Measurements from ENCODE around the gene CHTF18. TPM values are rescaled to one million over a fixed set of nuclear protein-coding genes. Genes with fewer than 3 reads are reported as not detected.
A peak's percentile ranks its signal among the peaks of the same experiment; 100 is the strongest.

Gene CHTF18
- total and polyA plus RNA-seq, 9 of the 15 experiments (the other 6 are each of a cell fraction or from before 2014, with no cell fraction given), result 2.5 to 123 (median 17.0) TPM

DNA sequence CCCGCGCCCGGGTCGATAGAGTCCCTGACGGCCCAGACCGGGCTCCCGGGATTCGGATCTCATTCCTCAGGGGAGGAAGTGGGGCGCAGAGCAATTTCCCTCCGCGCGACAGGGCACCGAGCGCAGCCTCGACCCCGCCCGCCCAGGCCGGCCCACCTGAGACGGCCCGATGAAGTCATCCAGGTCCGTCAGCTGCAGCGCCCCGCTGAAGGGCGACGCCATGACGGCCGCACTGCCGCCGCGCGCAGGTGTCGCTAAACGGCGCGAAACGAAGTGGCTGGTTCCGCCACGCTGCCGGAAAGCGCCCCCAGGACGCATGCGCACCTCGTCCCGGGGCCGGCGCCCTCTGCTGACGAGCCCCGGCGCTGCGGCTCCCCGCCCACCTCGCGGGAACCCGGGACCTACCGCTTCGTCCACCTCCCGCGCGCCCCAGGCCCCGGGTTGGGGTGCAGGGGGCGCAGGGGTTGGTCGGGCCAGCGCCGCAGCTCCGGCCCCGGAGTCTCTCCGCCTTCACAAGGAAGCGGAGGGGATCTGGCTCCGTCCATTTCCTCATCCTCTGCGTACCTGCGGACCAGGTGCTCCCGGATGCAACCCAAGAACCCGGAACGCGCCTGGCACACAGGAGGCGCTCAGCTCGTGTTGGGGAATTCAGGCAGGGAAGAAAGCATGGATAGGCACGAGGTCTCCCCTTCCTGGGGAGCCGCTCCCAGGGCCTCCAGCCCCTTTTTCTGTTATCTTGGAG is 47.5 kb upstream of the CHTF18 start, which contains the start of gene CIAO3 (continued):
- TF ChIP-seq, protein P1, sequence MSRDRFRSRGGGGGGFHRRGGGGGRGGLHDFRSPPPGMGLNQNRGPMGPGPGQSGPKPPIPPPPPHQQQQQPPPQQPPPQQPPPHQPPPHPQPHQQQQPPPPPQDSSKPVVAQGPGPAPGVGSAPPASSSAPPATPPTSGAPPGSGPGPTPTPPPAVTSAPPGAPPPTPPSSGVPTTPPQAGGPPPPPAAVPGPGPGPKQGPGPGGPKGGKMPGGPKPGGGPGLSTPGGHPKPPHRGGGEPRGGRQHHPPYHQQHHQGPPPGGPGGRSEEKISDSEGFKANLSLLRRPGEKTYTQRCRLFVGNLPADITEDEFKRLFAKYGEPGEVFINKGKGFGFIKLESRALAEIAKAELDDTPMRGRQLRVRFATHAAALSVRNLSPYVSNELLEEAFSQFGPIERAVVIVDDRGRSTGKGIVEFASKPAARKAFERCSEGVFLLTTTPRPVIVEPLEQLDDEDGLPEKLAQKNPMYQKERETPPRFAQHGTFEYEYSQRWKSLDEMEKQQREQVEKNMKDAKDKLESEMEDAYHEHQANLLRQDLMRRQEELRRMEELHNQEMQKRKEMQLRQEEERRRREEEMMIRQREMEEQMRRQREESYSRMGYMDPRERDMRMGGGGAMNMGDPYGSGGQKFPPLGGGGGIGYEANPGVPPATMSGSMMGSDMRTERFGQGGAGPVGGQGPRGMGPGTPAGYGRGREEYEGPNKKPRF (IDR thresholded peaks at IDR 0.05; ENCODE audit: low read depth, low read length), result no peak
- no peak for TF ChIP-seq HNRNPH1 (optimal IDR thresholded peaks at IDR 0.05; ENCODE audit: low read depth, low read length)
- TF ChIP-seq TCF3 (CRISPR knock-in tag; IDR thresholded peaks at IDR 0.05), result no peak
- peak; percentile 64 for TF ChIP-seq SETDB1 (IDR thresholded peaks at IDR 0.05; ENCODE audit: low read length)
- TF ChIP-seq ZNF583 (CRISPR knock-in tag; IDR thresholded peaks at IDR 0.05), result peak; percentile 59; the same call in 1 of the 2 replicates
- TF ChIP-seq L3MBTL2 (IDR thresholded peaks at IDR 0.05), result peak; percentile 92
- TF ChIP-seq ZNF584 (CRISPR knock-in tag; IDR thresholded peaks at IDR 0.05; ENCODE audit: low read depth), result no peak
- TF ChIP-seq CAMTA2 (CRISPR knock-in tag; conservative IDR thresholded peaks at IDR 0.05), result no peak
- no peak for TF ChIP-seq CHCHD3 (CRISPR knock-in tag; IDR thresholded peaks at IDR 0.05)
- no peak for TF ChIP-seq REST (IDR thresholded peaks at IDR 0.05; ENCODE audit: borderline replicate concordance)
- no peak for TF ChIP-seq REST (CRISPR knock-in tag; IDR thresholded peaks at IDR 0.05; ENCODE audit: low read depth)
- TF ChIP-seq, protein P2, sequence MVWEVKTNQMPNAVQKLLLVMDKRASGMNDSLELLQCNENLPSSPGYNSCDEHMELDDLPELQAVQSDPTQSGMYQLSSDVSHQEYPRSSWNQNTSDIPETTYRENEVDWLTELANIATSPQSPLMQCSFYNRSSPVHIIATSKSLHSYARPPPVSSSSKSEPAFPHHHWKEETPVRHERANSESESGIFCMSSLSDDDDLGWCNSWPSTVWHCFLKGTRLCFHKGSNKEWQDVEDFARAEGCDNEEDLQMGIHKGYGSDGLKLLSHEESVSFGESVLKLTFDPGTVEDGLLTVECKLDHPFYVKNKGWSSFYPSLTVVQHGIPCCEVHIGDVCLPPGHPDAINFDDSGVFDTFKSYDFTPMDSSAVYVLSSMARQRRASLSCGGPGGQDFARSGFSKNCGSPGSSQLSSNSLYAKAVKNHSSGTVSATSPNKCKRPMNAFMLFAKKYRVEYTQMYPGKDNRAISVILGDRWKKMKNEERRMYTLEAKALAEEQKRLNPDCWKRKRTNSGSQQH (CRISPR knock-in tag; IDR thresholded peaks at IDR 0.05), result no peak
- no peak for TF ChIP-seq ZKSCAN1 (IDR thresholded peaks at IDR 0.05; ENCODE audit: low read depth, low read length)
- no peak for TF ChIP-seq NFATC3 (IDR thresholded peaks at IDR 0.05)
- peak; percentile 87 for TF ChIP-seq CCNT2 (IDR thresholded peaks at IDR 0.05; ENCODE audit: borderline replicate concordance, extremely low read depth, insufficient read length, low read depth, low read length)
- no peak for TF ChIP-seq PTRF (tag; IDR thresholded peaks at IDR 0.05)
- peak; percentile 78 for TF ChIP-seq DACH1 (IDR thresholded peaks at IDR 0.05; ENCODE audit: partially characterized antibody)
